SIG-M5 treated with dmso at 0.1 percent for 504 hours (cell line): Measurements from ENCODE around the gene MAGIX.
"Not testable (repeated sequence)": the region's sequence is repeated elsewhere in the genome, so short reads cannot be mapped to it uniquely, and the experiment has no call there.

ENCODE experiments used
- DNase-seq: peaks from one replicate; lab custom pipeline; 2025; ENCODE audit not compliant: unreplicated experiment; lab: John Stamatoyannopoulos, UW

MAGIX gene

DNA sequence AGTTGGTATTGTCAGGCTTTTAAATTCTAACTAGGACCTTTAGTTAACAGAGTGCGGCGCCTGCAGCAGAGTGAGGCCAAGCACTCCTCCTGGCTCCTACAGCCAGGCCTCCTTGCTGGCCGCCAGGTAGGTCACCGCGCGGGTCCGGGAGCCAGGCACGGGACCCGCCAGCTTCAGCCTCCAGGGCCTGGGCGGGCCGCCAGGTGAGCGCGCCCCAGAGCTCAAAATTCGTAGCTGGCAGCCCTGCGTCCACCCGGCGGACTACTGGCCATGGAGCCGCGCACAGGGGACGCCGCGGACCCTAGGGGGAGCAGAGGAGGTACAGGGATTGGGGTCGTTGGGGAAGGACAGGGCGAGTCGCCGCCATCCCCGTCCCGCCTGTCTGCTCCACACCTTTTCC is at the start of gene MAGIX:
TSS of gene MAGIX (plus strand) at position 139 of the 400 bp plus-strand sequence. CDS start at position 271, 132 bp downstream.
- DNase-seq = no peak

DNA sequence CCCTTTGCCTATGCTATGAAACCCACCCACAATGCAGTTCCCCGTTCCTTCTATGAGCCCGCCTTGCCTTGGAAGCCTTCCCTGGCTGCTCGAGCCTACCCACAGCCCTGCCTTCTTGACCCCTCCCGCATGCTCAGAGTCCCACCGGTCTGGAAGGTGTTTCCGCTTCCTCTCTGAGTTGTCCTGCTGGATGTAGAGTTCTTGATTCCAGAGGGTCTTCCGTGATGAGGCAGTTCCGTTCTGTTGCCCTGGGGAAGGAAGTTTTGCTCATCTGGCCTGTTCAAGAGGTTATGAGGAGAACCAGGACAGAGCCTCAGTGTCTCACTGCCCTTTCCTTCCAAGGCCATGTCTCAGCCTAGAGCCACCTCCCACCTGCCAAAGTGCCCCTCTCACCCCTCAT is 46.5 kb upstream of the MAGIX start:
- no peak for DNase-seq

DNA sequence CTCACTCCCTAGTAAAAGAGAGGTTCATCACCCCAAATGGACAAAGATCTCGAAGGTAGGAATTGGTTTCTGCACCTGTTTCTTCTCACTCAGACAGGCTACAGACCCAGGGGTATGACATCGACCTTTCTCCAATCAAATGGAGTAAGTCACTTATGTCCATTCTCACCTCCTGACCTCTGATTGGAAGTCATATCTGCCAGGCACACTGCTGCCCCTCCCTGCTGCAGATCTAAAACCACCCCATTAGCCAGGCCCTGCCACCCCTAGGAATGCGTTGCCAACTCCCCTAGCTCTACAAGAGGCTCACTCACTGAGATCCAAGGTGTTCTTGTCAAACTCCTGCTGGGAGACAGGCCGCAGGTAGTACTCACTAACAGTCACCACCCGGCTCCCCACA is 45.8 kb upstream of the MAGIX start:
- DNase-seq = no peak

DNA sequence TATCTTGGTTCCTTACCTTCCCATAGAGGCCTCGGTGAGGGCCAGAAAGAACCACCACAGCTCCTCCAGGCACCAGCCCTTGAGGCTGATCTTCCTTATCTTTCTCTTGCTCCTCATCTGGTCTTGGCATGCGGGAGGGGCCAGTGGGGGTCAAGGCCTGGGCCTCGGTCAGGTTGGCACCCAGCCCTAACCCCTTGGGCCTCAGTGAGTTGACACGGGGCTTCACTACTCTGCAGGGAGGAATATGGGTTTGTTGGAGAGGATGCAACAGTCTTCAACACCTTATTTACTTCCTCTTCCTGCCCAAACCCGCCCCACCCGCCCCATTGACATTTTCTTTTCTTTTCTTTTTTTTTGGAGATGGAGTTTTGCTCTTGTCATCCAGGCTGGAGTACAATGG is 45.0 kb upstream of the MAGIX start:
- DNase-seq = no peak

DNA sequence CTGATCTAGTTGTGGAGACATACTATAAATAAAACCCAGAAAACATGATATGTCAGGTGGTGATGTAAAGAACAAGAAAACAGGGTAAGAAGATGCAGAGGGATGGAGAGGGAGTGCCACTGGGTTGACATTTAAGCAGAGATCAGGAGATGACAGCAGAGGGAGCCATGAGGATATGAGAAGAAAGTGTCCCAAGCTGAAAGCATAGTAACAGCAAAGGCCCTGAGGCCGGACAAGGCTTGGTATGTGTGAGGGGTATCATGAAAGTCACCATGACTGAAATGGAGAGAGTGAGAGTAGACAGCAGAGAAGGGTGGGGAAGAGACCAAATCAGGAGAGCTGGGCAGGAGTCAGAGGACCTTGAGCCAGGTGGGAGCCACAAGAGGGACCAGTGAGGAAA is 42.5 kb upstream of the MAGIX start:
- no peak for DNase-seq

DNA sequence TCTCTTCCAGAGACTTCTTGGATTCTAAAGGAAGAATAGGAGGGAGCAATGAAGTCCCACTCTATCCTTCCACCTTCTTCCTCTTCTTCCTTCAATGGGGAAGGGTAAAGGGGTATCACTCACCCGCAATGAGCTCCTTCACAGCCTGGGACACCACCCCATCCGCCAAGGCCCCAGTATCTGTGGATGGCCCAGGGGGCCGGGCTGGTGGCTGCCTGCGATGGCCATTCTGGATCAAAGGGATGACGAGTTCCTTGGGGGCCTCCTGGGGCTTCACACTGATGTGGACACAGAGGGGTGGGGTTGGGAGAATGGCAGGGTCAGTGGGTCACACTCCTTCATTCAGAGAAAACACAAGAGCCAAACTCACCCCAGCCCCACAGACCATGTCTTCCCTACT is 40.1 kb upstream of the MAGIX start:
- no peak for DNase-seq

DNA sequence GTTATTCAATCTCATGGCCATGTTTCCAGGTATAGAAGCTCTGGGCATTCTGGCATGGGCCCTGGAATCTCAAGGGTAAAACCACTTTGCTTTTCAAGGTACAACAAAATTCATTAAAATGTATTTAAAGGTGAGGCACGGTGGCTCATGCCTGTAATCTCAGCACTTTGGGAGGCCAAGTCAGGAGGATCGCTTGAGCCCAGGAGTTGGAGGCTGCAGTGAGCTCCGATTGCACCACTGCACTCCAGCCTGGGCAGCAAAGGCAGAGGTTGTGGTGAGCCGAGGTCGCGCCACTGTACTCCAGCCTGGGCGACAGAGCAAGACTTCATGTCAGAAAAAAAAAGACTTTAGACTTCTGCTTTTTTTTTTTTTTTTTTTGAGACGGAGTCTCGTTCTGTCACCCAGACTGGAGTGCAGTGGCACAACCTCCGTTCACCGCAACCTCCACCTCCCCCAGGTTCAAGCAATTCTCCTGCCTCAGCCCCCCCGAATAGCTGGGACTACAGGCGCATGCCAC is 34.8 kb upstream of the MAGIX start:
- DNase-seq = peak; percentile 36

DNA sequence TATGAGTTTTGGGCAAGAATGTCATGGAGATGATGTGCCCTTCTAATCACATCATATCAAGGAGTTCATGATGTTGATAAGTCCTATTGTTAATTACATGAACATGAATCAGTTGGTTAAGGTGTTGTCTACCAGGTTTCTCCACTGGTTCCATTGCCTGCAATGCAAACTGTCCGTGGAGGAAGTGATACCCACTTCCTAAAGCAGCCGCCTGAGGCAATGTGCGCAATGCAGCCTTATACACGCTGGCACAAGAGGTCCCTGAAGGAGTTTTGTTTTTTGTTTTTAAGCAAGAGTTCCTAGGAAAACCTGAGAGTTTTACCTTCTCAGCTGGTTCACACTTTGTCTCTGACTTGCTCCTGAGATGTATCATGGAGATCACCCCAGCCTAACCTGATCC is 33.1 kb upstream of the MAGIX start:
- peak; percentile 47 for DNase-seq

DNA sequence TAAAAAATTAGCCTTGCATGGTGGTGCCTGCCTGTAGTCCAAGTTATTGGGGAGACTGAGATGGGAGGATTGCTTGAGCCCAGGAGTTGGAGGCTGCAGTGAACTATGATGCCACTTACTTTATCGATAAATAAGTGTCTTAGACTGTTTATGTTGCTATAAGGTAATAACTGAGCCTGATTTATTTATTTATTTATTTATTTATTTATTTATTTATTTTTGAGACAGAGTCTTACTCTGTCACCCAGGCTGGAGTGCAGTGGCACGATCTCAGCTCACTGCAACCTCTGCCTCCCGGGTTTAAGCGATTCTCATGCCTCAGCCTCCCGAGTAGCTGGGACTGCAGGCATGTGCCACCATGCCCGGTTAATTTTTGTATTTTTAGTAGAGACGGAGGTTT is 30.3 kb upstream of the MAGIX start:
- not testable (repeated sequence) for DNase-seq

DNA sequence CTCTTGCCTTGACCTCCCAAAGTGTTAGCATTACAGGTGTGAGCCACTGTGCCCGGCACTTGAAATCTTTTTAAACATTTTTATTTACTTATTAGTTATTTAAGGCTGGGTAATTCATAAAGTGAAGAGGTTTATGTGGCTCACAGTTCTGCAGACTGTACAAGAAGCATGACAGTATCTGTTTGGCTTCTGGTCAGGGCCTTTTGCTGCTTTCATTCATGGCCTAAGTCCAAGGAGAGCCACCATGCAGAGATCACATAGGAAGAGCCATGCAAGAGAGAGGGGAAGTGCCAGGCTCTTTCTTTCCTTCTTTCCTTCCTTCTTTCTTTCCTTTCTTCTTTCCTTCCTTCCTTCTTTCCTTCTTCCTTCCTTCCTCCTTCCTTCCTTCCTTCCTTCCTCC is 28.8 kb upstream of the MAGIX start:
- no peak for DNase-seq

DNA sequence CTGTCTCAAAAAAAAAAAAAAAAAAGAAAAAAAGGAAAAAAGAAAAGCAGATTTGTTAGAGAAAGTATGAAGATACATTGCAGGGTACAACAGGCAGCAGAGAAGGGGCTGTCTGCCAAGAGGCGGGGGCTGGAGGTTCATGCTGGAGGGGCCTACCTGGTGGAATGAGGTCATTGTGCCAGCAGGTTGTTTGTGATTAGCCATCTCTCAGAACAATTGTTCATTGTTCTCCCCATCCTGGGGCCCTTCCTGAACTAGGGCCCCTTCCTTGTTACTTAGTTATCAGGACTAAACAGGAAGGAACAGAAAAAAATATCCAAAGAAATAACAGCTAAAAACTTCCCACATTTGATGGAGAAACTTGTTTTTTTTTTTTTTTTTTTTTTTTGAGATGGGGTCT is 25.1 kb upstream of the MAGIX start:
- no peak for DNase-seq

DNA sequence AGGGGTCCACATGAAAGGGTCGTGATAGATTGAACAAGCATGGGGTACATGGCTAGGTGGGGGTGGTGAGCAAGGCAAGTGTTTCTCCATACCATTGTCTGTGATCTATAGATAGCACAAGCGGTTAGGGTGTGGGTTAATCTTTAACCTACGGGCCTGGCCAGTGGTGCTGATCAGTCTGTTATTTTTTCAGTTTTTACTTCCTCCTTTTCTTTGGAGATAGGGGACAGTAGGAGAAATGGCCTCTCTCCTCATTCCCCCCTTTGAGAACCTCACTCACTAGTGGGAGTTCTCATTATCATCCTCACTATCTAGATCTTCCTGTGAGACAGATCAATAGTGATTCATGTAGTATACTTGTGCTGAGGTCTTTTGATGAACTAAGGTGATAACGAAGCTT is 22.8 kb upstream of the MAGIX start:
- DNase-seq = no peak

DNA sequence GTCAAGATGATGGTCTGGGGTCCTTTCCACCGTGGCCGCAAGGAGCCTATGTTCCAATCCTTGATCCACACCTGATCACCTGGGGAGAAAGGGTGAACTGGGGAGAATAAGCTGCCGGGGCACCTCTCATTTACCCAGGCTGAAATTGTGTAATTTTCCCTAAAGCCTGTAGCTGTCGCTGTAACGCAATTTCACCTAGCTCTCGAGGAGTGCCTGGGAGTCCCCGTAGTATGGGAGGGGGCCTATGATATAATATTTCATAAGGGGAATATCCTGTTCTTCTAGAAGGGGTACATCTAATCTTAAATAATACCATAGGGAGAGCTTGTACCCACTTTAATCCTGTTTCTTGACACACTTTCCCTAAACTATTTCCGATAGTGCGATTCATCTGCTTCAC is 20.3 kb upstream of the MAGIX start:
- peak; percentile 34 for DNase-seq

DNA sequence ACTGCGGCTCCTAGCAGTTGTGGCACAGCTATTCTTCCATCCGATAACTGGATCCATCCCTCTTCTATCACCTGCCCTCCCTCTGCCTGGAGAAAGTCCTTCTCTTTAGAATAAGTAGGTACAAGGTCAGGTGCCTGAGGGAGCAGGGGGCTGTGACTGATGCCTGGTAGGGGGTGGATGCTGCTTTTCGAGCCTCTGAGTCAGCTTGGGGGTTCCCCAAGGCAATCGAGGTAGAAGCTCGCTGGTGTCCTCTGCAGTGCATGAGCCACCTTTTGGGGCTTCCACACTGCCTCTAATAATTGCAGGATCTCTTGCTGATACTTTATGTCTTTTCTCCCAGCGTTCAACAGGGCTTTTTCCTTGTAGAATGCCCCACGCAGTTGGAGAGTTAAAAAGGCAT is 19.4 kb upstream of the MAGIX start:
- not testable (repeated sequence) for DNase-seq

DNA sequence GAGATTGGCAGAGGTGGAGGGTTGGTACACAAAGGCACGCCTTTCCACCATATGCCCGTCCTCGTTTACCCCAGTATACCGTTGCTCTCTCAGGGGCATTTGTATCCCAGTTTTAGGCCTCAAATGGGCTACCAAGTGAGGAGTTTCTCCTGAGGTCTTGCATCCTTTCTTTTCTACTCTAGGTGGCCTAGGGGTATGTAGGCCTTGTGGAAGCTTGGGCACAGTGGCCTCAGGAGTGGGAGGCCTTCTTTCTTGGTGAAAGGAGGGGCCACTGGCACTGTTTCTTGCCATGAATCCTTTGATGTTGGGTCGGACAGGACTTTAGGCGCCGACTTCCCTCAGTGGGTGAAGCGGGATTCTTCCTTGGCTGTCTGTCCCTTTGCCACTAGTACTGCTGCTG is 15.3 kb upstream of the MAGIX start:
- no peak for DNase-seq

DNA sequence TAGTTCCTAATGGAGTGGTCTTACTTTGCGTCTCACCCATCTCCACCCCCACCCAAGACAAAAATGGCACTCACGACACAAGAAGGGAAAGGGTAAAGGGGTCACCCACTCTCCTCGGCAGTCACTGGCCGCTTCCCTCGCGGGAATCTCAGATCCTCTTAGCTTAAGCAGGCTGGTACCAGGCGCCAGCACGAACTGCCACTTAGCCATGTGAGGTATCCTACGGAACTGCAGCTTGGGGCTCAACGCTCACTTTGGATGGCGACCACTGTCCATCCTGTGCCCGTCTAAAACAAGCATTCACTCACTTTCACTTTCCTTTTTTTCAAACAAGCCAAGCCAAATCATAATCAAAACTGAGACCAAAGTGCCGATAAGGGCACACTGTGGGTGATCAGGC is 14.6 kb upstream of the MAGIX start:
- DNase-seq = no peak

DNA sequence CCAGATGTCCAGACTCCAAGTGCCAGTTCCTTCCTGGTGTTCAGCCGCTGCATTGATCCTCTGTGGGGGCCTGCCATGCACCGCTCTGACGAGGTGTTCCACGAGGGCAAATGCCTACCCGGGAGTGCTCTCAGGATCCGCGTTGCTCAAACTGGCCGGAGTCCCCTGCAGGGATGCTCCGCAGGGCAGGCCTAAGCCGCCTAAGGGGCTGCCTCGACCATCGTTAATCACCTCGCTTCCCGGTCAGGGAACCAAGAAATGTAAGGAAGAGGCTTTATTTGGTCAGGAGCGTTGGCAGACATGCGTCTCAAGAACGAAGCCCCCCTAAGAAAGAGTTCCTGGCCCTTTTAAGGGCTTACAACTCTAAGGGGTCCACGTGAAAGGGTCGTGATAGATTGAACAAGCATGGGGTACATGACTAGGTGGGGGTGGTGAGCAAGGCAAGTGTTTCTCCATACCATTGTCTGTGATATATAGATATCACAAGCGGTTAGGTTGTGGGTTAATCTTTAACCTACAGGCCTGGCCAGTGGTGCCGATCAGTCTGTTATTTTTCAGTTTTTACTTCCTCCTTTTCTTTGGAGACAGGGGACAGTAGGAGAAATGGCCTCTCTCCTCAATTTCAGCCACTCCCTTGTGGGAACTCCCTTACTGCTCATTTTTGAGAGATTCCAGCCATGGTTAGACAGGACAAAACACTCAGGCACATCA is 14.0 kb upstream of the MAGIX start:
- DNase-seq = not testable (repeated sequence)

DNA sequence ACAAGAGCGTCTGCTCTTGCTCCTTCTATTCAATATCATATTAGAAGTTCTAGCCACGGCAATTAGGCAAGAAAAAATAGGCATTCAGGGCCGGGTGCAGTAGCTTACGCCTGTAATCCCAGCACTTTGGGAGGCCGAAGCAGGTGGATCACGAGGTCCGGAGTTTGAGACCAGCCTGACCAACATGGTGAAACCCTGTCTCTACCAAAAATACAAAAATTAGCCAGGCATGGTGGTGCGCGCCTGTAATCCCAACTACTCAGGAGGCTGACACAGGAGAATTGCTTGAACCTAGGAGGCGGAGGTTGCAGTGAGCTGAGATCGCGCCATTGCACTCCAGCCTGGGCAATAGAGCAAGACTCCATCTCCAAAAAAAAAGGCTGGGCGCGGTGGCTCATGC is 13.3 kb upstream of the MAGIX start:
- not testable (repeated sequence) for DNase-seq

DNA sequence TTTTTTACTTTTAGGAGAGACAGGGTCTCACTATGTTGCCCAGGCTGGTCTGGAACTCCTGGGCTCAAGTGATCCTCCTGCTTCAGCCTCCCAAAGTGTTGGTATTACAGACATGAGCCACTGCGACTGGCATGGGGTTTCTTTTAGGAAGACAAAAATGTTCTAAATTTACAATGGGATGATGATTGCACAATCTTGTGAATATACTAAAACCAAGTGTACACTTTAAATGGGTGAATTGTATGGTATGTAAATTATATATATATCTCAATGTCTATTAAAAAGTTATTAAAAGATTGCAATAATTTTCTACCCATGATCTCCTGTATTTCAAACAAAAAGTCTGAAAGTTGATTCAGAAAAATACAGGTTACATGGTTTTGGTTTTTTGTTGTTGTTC is 9.1 kb upstream of the MAGIX start:
- DNase-seq = no peak

DNA sequence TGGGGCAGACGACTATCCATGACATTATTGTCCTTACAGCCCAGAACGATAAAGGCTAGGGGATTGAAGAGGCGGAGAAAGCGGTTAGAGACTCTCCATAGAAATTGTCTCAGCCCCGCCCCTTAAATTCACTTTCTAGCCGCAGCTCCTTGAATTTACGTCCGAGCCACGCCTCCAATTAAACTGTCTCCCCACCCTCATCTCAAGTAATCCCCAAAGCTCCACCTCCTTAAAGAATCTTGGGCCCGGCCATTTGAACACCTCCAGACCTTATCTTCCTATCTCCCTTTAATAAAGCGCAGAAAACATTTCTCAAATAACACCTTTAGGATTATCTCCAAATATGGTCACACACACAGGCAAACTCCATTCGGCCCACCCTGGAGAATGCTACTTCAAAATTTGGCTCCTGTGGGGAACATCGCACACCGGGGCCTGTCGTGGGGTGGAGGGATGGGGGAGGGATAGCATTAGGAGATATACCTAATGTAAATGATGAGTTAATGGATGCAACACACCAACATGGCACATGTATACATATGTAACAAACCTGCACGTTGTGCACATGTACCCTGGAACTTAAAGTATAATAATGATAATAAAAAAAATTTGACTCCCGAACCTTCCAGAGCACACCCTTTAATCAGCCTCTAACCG is 7.2 kb upstream of the MAGIX start:
- DNase-seq = peak; percentile 40

DNA sequence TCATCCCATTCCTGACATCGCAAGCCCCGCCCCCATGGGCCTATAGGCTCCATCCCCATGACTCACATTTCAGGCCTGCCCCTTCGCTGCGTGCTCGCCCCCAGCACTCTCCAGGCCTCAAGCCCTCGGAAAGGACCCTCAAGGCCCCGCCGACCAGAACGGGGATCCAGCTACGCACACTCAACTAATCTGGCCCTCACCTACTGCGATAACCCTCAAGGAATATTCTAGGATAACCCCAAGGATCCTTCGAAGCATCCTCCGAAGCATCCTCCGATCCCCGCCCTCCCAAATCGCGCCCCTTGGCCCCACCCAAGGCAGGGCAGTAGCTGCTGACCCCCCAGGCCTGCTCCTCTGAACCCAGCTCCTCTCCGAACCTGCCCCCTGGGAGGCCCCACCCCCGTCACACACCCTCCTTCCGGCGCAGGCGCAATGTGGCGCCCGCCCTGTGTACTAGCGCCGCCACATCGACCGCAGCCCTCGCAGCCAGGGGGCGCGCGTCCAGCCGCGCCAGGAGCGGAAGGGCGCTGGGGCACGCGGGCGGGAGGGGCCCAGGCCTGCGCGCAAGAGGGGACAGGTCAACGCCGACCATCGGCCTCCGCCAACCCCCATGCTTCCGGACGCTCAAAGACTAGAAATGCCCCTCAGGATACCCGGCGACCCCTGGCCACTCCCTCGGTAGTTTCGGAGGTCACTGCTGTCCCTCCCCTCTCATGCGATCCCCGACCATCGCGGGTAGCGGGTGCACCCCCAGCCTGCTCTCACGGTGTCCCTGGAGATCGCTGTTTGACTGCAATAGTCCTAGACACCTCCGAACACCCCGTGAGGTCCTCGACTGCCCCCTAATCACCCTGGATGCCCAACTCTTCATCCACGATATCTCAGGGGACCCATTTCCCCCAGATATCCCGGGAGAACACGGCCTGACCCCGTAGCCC is 6.4 kb upstream of the MAGIX start:
- peak; percentile 67 for DNase-seq

DNA sequence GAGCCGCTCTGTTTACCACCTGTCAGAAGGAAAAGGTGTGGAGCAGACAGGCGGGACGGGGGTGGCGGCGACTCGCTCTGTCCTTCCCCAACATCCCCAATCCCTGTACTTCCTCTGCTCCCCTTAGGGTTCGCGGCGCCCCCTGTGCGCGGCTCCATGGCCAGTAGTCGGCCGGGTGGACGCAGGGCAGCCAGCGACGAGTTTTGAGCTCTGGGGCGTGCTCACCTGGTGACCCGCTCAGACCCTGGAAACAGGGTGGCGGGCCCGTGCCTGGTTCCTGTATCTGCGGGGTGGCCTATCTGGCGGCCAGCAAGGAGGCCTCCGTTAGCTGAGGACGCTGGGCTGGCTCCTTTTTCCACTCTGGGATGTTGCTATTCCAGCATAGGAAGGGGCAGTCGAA is 5.4 kb upstream of the MAGIX start:
- DNase-seq = no peak
